ENCODE data around the gene LRRN3.

DNA sequence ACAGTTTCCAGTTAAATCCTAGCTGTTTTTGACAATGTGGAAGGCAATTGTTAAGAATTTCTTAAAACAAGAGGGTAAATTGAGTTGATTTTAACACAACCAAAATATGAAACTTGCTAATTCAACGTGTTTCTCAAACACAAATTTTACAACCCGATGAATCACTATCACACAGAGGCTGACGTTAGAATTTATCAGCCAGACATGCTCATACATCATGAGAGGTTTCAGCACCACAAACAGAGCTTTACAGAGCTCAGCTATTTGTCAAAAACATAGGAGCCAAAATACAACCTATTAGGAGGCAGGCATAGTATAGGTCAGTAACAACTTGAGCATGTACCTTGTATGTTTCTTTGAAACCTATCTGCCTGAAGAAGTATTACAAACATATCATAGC lies 36.1 kb downstream of the LRRN3 start:
- no peak for TF ChIP-seq SMC3 (IDR thresholded peaks at IDR 0.05; ENCODE audit: low read depth, low read length)
- TF ChIP-seq, protein P1, sequence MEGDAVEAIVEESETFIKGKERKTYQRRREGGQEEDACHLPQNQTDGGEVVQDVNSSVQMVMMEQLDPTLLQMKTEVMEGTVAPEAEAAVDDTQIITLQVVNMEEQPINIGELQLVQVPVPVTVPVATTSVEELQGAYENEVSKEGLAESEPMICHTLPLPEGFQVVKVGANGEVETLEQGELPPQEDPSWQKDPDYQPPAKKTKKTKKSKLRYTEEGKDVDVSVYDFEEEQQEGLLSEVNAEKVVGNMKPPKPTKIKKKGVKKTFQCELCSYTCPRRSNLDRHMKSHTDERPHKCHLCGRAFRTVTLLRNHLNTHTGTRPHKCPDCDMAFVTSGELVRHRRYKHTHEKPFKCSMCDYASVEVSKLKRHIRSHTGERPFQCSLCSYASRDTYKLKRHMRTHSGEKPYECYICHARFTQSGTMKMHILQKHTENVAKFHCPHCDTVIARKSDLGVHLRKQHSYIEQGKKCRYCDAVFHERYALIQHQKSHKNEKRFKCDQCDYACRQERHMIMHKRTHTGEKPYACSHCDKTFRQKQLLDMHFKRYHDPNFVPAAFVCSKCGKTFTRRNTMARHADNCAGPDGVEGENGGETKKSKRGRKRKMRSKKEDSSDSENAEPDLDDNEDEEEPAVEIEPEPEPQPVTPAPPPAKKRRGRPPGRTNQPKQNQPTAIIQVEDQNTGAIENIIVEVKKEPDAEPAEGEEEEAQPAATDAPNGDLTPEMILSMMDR (conservative IDR thresholded peaks at IDR 0.05; ENCODE audit: low read depth, low read length), result no peak
